ENCODE results near the gene SHISA9.

- no peak for TF ChIP-seq CTCF (IDR thresholded peaks at IDR 0.05; ENCODE audit: low read length)
- no peak for TF ChIP-seq EZH2 (IDR thresholded peaks at IDR 0.05; ENCODE audit: borderline replicate concordance, low read length)
Observed at GRCh38 chr16:13070268-13070667, 168.9 kb downstream of the SHISA9 start.

Data from OCI-LY1 (cell line).